Caco-2 (cell line): Measurements from ENCODE around the gene NGF. TPM values are rescaled to one million over a fixed set of nuclear protein-coding genes. Genes with fewer than 3 reads are reported as not detected.

Source experiments
- BruUV-seq: library from RNA; stranded (reverse); fragments of 400-500 nt; replicated peaks from 2 replicates; lab custom pipeline; 2021; lab: Mats Ljungman, UMichigan
- CTCF ChIA-PET: fragments of 300-600 bp; sonication (Branson Sonifier 250); formaldehyde crosslinking; loops from one replicate; lab custom pipeline; 2022; ENCODE audit warnings: antibody characterized with exemption; lab: Charles Lee
- POLR2A ChIA-PET: fragments of 300-600 bp; sonication (Branson Sonifier 250); formaldehyde crosslinking; loops from one replicate; lab custom pipeline; 2022; ENCODE audit warnings: antibody characterized with exemption; lab: Charles Lee
- DNase-seq, 2 experiments: peaks; one replicate each; pipeline versions ENCODE4 v3.0.0 to v3.0.0-alpha.2; 2020 to 2022
- H3K27me3 ChIP-seq: replicated peaks from 2 replicates; pipeline ENCODE4 v1.6.0; 2011; ENCODE audit warnings: low read length; ENCODE audit not compliant: control insufficient read depth, insufficient read depth
- H3K36me3 ChIP-seq: 2 replicates; pipeline ENCODE4 v1.5.1; 2011; ENCODE audit warnings: low read length; ENCODE audit not compliant: control insufficient read depth, insufficient read depth
- H3K4me1 ChIP-seq: fragments of 250-450 bp; sonication (Bioruptor Pico); 2 replicates; pipeline ENCODE4 v1.5.1; 2020; ENCODE audit warnings: mild to moderate bottlenecking
- H3K4me3 ChIP-seq: 2 replicates; pipeline ENCODE4 v1.5.1; 2011; ENCODE audit warnings: low read depth, mild to moderate bottlenecking, control low read depth, low read length
- H3K9me3 ChIP-seq: fragments of 250-450 bp; sonication (Bioruptor Pico); 2 replicates; pipeline ENCODE4 v1.5.1; 2020; ENCODE audit warnings: mild to moderate bottlenecking, moderate library complexity
- H3K27ac Mint-ChIP-seq: one replicate; pipeline ENCODE4 v1.8.0; 2022; ENCODE audit warnings: mixed read lengths; ENCODE audit not compliant: unreplicated experiment
- H3K27me3 Mint-ChIP-seq: one replicate; pipeline ENCODE4 v1.8.0; 2022; ENCODE audit warnings: mixed read lengths; ENCODE audit not compliant: insufficient read depth, unreplicated experiment
- H3K36me3 Mint-ChIP-seq: one replicate; pipeline ENCODE4 v1.8.0; 2022; ENCODE audit warnings: mild to moderate bottlenecking, mixed read lengths; ENCODE audit not compliant: insufficient read depth, unreplicated experiment
- H3K4me1 Mint-ChIP-seq: one replicate; pipeline ENCODE4 v1.8.0; 2022; ENCODE audit warnings: low read depth, mixed read lengths; ENCODE audit not compliant: unreplicated experiment
- H3K4me3 Mint-ChIP-seq: one replicate; pipeline ENCODE4 v1.8.0; 2022; ENCODE audit warnings: mild to moderate bottlenecking, moderate library complexity, mixed read lengths; ENCODE audit not compliant: unreplicated experiment
- H3K9me3 Mint-ChIP-seq: one replicate; pipeline ENCODE4 v1.8.0; 2022; ENCODE audit warnings: mixed read lengths; ENCODE audit not compliant: unreplicated experiment
- intact Hi-C: fragments of 100-400 bp; cut with micrococcal nuclease; formaldehyde crosslinking; loops from one replicate; pipeline ENCODE4 v1.10.0; 2022; ENCODE audit not compliant: unreplicated experiment
- total RNA-seq: library from RNA; stranded (reverse); gene quantifications from 2 replicates; pipeline ENCODE4 v1.2.3, GENCODE V29; 2022
- TF ChIP-seq, protein P1 (sequence below), 2 experiments: fragments of 200-600 bp in 1 of 2; IDR thresholded peaks; 1 replicate in 1 of 2; 2 replicates in 1 of 2; pipeline versions ENCODE4 v1.5.1 to v1.8.0; 2011 to 2022; ENCODE audit warnings: antibody characterized with exemption in 1 of 2, control low read depth in 1 of 2, inconsistent platforms in 1 of 2, low read depth in 1 of 2, low read length in 1 of 2, mild to moderate bottlenecking in 1 of 2, moderate library complexity in 1 of 2; ENCODE audit not compliant: insufficient read depth in 1 of 2, severe bottlenecking in 1 of 2, unreplicated experiment in 1 of 2

Gene NGF
- total RNA-seq, 1 experiment from 2014 or later: not detected

DNA sequence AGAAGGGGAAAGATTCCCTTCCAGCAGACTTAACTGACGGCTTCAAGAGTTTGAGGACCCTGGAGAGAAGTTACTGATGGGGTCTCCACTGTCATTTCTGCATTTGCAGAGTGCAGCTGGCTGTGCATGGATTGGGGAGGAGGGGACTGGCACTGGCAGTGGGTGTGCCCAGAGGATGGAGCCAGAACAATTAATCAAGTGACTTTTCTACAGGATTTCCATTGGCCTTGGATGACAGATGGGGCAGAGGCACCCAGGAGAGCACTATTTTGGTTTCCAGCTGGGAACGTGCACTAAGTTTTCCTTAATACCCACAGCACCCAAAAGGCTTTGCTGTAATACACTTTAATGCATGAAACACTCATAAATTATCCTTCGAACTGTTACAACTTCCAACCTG, 1.3 kb downstream of the NGF start:
- no peak for DNase-seq
- H3K27ac Mint-ChIP-seq: no peak overlapping the region
- ChIA-PET POLR2A (no interaction called here), CTCF (no interaction called here)
- no TSS peak for BruUV-seq
- Histone ChIP-seq H3K4me1 (no peaks in the 10 kb centered on the region), H3K4me3 (no peak overlapping the region), H3K9me3 (no peaks in the 10 kb centered on the region), H3K36me3 (no peaks in the 10 kb centered on the region), H3K27me3 (no peaks in the 10 kb centered on the region)
- no peaks in the 10 kb centered on the region for H3K9me3 Mint-ChIP-seq
- H3K36me3 Mint-ChIP-seq: no peaks in the 10 kb centered on the region
- peaks cover 7% of the 10 kb centered on the region for H3K4me1 Mint-ChIP-seq
- intact Hi-C loops: no loop called here
- TF ChIP-seq, protein P1, sequence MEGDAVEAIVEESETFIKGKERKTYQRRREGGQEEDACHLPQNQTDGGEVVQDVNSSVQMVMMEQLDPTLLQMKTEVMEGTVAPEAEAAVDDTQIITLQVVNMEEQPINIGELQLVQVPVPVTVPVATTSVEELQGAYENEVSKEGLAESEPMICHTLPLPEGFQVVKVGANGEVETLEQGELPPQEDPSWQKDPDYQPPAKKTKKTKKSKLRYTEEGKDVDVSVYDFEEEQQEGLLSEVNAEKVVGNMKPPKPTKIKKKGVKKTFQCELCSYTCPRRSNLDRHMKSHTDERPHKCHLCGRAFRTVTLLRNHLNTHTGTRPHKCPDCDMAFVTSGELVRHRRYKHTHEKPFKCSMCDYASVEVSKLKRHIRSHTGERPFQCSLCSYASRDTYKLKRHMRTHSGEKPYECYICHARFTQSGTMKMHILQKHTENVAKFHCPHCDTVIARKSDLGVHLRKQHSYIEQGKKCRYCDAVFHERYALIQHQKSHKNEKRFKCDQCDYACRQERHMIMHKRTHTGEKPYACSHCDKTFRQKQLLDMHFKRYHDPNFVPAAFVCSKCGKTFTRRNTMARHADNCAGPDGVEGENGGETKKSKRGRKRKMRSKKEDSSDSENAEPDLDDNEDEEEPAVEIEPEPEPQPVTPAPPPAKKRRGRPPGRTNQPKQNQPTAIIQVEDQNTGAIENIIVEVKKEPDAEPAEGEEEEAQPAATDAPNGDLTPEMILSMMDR (IDR thresholded peaks at IDR 0.05; ENCODE audit: insufficient read depth in 1 of 2, low read depth in 1 of 2, low read length in 1 of 2, severe bottlenecking in 1 of 2, unreplicated experiment in 1 of 2): no peak
- H3K4me3 Mint-ChIP-seq: no peak overlapping the region
- no peaks in the 10 kb centered on the region for H3K27me3 Mint-ChIP-seq

DNA sequence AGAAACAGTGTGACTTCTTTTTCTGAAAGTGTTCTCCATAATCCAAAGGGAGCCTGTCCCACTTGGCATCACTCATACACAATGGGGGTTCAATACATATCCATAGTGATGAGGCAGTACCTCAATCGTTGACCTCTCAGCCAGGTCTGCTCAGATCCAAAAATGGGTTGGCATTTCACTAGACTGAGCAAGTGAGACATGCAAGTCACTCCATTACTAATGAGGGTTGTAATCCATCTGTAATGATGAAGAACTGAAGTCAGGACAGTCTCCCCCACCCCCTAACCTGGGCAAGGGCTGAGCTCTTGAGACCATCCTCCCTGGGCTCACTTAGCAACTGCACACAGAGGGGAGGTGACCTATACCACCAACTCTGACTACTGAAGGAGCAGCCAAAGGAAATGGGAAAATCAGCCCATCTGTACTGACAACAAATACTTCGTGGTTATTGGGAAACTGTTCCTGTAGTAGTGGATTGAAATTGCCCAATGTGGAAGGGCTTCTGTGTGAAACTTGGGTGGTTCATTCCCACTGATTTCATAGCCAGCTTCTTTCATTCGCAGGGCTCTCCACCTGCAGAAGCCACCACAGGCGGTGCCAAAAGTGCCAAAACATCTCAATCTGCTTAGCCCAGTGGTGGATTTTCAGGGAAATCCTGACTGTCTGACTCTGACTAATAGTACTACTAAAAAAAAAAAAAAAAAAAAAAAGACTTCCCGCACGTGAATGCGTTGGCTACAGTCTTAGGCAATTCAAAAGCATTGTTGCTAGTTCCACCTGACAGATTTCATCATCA, 5.0 kb downstream of the NGF start:
- H3K4me1 Mint-ChIP-seq: peaks cover 7% of the 10 kb centered on the region
- intact Hi-C loops: no loop called here
- ChIA-PET POLR2A (no interaction called here), CTCF (interaction anchor here (0.7 kb wide), 1 partner anchor 104 kb away, joined by 4 read pairs; no protein-coding TSS in a partner anchor)
- TF ChIP-seq, protein P1 (IDR thresholded peaks at IDR 0.05; ENCODE audit: insufficient read depth in 1 of 2, low read depth in 1 of 2, low read length in 1 of 2, severe bottlenecking in 1 of 2, unreplicated experiment in 1 of 2): no peak
- no peak overlapping the region for H3K4me3 Mint-ChIP-seq
- Histone ChIP-seq H3K9me3 (no peaks in the 10 kb centered on the region), H3K27me3 (no peaks in the 10 kb centered on the region), H3K4me1 (no peaks in the 10 kb centered on the region), H3K36me3 (no peaks in the 10 kb centered on the region), H3K4me3 (no peak overlapping the region)
- H3K9me3 Mint-ChIP-seq: no peaks in the 10 kb centered on the region
- BruUV-seq: no TSS peak
- DNase-seq: no peak
- no peak overlapping the region for H3K27ac Mint-ChIP-seq
- no peaks in the 10 kb centered on the region for H3K36me3 Mint-ChIP-seq
- H3K27me3 Mint-ChIP-seq: no peaks in the 10 kb centered on the region

DNA sequence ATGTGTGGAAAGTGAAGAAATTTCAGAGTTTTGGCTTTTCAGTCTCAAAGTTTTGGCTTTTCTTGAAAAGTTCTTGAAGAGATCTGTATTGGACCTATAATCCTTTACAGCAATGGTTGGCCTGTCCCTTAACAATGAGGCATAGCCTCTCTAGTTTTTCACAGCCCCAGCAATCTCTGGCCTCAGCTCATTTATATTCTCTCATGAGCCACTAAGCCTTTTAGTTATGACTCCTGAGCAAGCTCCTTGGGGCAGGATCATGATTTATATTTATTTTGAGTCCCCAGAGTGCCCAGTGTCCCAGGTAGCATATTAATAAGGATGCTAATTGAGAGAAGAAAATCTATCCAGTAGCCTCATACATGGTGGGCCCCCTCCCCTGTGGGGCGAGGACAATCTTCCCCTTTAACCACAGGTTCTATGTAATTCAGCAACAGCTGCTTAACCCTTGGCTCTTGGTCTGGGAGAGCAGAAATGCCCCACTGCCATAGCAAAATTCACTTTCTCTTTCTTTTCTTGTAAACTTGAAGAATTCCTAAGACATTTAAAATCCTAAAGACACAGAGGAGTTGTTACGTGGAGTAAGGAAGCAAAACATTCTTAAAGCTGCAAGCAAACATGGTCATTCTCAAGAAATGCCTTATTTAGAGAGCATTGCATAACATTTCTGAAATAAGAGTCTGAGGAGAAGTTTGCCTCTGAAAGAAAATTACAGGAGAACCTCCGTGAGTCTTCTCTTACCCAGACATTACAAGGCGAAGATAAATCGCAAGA, 6.3 kb downstream of the NGF start:
- H3K4me3 Mint-ChIP-seq: no peak overlapping the region
- DNase-seq: no peak
- TF ChIP-seq, protein P1 (IDR thresholded peaks at IDR 0.05; ENCODE audit: insufficient read depth in 1 of 2, low read depth in 1 of 2, low read length in 1 of 2, severe bottlenecking in 1 of 2, unreplicated experiment in 1 of 2): no peak
- no peak overlapping the region for H3K27ac Mint-ChIP-seq
- ChIA-PET POLR2A (no interaction called here), CTCF (no interaction called here)
- H3K36me3 Mint-ChIP-seq: no peaks in the 10 kb centered on the region
- Histone ChIP-seq H3K27me3 (no peaks in the 10 kb centered on the region), H3K4me3 (no peak overlapping the region), H3K9me3 (no peaks in the 10 kb centered on the region), H3K36me3 (no peaks in the 10 kb centered on the region), H3K4me1 (no peaks in the 10 kb centered on the region)
- no TSS peak for BruUV-seq
- no peaks in the 10 kb centered on the region for H3K27me3 Mint-ChIP-seq
- intact Hi-C loops: no loop called here
- H3K9me3 Mint-ChIP-seq: no peaks in the 10 kb centered on the region
- H3K4me1 Mint-ChIP-seq: peaks cover 7% of the 10 kb centered on the region
